ENCODE results near the gene TMEM135. TPM values are rescaled to one million over a fixed set of nuclear protein-coding genes. Genes with fewer than 3 reads are reported as not detected.
"Not testable (repeated sequence)": the region's sequence is repeated elsewhere in the genome, so short reads cannot be mapped to it uniquely, and the experiment has no call there.

The TMEM135 gene
- total and polyA plus RNA-seq, 7 experiments from 2014 or later = 3.4 to 26.8 (median 10.6) TPM

DNA sequence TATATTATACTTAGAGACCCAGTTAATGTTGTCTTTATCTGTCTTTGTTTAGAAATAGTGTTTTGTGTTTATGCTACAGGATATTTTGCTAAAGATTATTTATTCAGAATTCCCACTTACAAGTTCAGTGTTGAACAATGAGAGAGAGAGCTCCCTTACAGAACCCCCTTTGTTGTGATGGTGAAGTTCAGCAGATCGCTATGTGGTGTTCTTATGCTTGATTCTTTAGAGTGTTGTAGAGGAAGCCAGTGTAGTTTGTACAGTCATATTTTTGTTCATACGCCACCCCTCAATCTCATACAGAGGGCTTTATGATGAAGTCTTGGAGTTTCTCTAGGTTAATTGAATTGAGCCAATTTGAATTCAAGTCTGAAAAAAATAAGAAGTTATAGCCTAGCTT, 150.2 kb downstream of the TMEM135 start:
- Histone ChIP-seq H3K27me3 (ENCODE audit: control insufficient read depth in 2 of 2, insufficient read depth in 2 of 2, low read length in 2 of 2) (no peaks in the 10 kb centered on the region), H3K4me3 (ENCODE audit: low read length) (no peak overlapping the region), H3K36me3 (ENCODE audit: control insufficient read depth in 2 of 3, insufficient read depth in 3 of 3, low read length in 3 of 3) (no peaks in the 10 kb centered on the region), H3K4me1 (ENCODE audit: control insufficient read depth in 2 of 2, insufficient read depth in 2 of 2, low read length in 2 of 2) (no peaks in the 10 kb centered on the region), H3K27ac (ENCODE audit: low read depth, low read length) (no peak overlapping the region), H3K9me3 (ENCODE audit: control insufficient read depth in 2 of 3, low read length in 3 of 3) (no peaks in the 10 kb centered on the region)
- Mint-ChIP-seq H3K27ac (no peak overlapping the region), H3K27me3 (no peaks in the 10 kb centered on the region), H3K36me3 (peaks cover 0 to 23% (median 7%) of the 10 kb centered on the region in 5 donors), H3K9me3 (no peaks in the 10 kb centered on the region), H3K4me3 (no peak overlapping the region), H3K4me1 (peaks cover 0 to 5% (median 2%) of the 10 kb centered on the region in 7 donors)
- ChIA-PET CTCF (no interaction called here), POLR2A (no interaction called here)
- DNase-seq = no peak
- intact Hi-C loops (cut with micrococcal nuclease) = no loop called here
- ATAC-seq = no peak

DNA sequence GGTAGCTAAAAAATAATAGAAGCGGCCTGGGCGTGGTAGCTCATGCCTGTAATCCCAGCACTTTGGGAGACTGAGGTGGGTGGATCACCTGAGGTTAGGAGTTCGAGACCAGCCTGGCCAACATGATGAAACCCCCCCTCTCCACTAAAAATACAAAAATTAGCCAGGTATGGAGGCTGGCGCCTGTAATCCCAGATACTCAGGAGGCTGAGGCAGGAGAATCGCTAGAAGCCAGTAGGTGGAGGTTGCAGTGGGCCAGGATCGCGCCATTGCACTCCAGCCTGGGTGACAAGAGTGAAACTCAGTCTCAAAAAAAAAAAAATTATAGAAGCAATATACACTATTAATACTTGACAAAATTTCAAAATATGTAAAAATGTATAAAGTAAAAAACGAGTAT, 150.7 kb downstream of the TMEM135 start:
- H3K27me3 Mint-ChIP-seq; H3K36me3 ChIP-seq (ENCODE audit: control insufficient read depth in 2 of 3, insufficient read depth in 3 of 3, low read length in 3 of 3); CTCF ChIA-PET; POLR2A ChIA-PET; H3K4me3 Mint-ChIP-seq; H3K27me3 ChIP-seq (ENCODE audit: control insufficient read depth in 2 of 2, insufficient read depth in 2 of 2, low read length in 2 of 2); H3K27ac ChIP-seq (ENCODE audit: low read depth, low read length); H3K27ac Mint-ChIP-seq; H3K9me3 Mint-ChIP-seq; intact Hi-C loops (cut with micrococcal nuclease); H3K4me1 ChIP-seq (ENCODE audit: control insufficient read depth in 2 of 2, insufficient read depth in 2 of 2, low read length in 2 of 2); DNase-seq; ATAC-seq; H3K9me3 ChIP-seq (ENCODE audit: control insufficient read depth in 2 of 3, low read length in 3 of 3); H3K4me1 Mint-ChIP-seq; H3K4me3 ChIP-seq (ENCODE audit: low read length): not testable (repeated sequence)
- peaks cover 0 to 26% (median 7%) of the 10 kb centered on the region in 5 donors for H3K36me3 Mint-ChIP-seq

DNA sequence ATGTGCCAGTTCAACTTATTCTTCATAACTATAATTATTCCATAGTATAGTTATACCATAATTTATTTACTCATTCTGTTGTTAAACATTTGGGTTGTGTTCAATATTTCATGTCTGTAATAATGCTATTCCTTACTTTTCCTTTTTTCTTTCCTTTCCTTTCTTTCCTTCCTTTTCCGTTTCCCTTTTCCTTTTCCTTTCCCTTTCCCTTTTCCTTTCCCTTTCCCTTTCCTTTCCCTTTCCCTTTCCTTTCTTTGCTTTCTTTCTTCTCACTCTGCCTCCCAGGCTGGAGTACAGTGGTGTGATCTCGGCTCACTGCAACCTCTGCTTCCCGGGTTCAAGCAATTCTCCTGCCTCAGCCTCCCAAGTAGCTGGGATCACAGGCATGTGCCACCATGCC, 151.2 kb downstream of the TMEM135 start:
- H3K4me3 Mint-ChIP-seq; H3K27me3 ChIP-seq (ENCODE audit: control insufficient read depth in 2 of 2, insufficient read depth in 2 of 2, low read length in 2 of 2); ATAC-seq; H3K9me3 ChIP-seq (ENCODE audit: control insufficient read depth in 2 of 3, low read length in 3 of 3); H3K27ac ChIP-seq (ENCODE audit: low read depth, low read length); H3K4me1 ChIP-seq (ENCODE audit: control insufficient read depth in 2 of 2, insufficient read depth in 2 of 2, low read length in 2 of 2); POLR2A ChIA-PET; H3K36me3 ChIP-seq (ENCODE audit: control insufficient read depth in 2 of 3, insufficient read depth in 3 of 3, low read length in 3 of 3); intact Hi-C loops (cut with micrococcal nuclease); H3K27me3 Mint-ChIP-seq; DNase-seq; H3K4me1 Mint-ChIP-seq; H3K4me3 ChIP-seq (ENCODE audit: low read length); H3K9me3 Mint-ChIP-seq; CTCF ChIA-PET: not testable (repeated sequence)
- peaks cover 0 to 27% (median 7%) of the 10 kb centered on the region in 5 donors for H3K36me3 Mint-ChIP-seq
- H3K27ac Mint-ChIP-seq = peak overlapping the region in 2 of 9 donors; percentile 48 to 69

DNA sequence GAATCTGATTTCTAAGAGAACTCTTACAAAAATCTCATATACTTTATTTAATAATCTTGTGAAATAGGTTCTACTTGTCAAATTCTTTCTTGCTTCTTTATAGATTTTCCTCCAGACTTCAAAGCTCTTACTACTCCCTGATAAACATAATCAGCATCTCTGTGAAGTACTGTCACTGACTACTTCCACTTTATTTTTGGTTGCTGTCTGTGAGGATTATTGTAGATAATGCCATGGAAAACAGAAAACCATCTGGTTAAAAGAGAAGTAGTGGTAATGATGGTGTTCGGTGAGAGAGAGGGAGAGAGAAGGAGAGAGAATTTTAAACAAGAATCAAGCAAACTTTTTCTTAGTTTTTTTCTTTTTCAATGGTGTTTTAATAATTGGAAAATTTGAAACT, 152.3 kb downstream of the TMEM135 start:
- DNase-seq = no peak
- no peaks in the 10 kb centered on the region for H3K27me3 Mint-ChIP-seq
- no peak overlapping the region for H3K4me3 Mint-ChIP-seq
- Histone ChIP-seq H3K9me3 (ENCODE audit: control insufficient read depth in 2 of 3, low read length in 3 of 3) (no peaks in the 10 kb centered on the region), H3K4me3 (ENCODE audit: low read length) (no peak overlapping the region), H3K27me3 (ENCODE audit: control insufficient read depth in 2 of 2, insufficient read depth in 2 of 2, low read length in 2 of 2) (no peaks in the 10 kb centered on the region), H3K36me3 (ENCODE audit: control insufficient read depth in 2 of 3, insufficient read depth in 3 of 3, low read length in 3 of 3) (no peaks in the 10 kb centered on the region), H3K4me1 (ENCODE audit: control insufficient read depth in 2 of 2, insufficient read depth in 2 of 2, low read length in 2 of 2) (no peaks in the 10 kb centered on the region), H3K27ac (ENCODE audit: low read depth, low read length) (no peak overlapping the region)
- H3K36me3 Mint-ChIP-seq = peaks cover 0 to 25% (median 5%) of the 10 kb centered on the region in 5 donors
- no peak overlapping the region for H3K27ac Mint-ChIP-seq
- intact Hi-C loops (cut with micrococcal nuclease) = no loop called here
- H3K9me3 Mint-ChIP-seq = no peaks in the 10 kb centered on the region
- peaks cover 0 to 10% (median 4%) of the 10 kb centered on the region in 7 donors for H3K4me1 Mint-ChIP-seq
- CTCF ChIA-PET = no interaction called here
- ATAC-seq = no peak
- POLR2A ChIA-PET = no interaction called here

DNA sequence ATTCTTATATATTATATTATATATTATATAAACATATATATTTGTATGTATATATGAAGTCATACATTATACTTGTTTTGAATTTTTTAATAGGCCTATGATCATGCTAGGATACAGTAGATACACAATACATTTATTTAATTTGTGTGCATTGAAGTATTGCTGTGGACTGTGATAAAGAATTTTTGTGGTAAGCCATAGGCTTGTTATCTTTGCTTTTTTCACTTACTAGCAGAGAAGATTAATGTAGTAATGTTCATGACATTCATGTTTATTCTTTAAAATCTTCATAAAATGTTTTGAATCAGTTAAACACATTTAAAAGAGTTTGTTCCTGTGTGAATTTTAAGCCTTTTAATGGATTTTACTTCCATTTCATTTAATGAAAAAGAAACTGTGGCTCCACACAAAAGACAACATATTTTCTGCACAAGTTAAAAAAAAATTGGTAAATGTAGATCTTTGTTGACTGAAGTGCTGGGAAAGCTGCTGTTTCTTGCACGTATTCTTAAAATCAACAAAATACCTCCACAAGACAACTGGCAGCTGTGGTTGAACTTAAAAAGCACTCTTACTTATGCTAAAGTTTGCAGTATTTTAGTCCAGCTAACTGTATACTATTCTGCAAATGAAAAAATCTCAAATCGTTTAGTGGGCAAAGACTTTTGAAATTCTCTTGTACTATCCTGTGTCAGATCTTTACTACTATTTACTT, 156.2 kb downstream of the TMEM135 start:
- DNase-seq = no peak
- CTCF ChIA-PET = no interaction called here
- Mint-ChIP-seq H3K27me3 (no peaks in the 10 kb centered on the region), H3K9me3 (no peaks in the 10 kb centered on the region), H3K4me3 (no peak overlapping the region), H3K4me1 (peaks cover 0 to 9% (median 4%) of the 10 kb centered on the region in 7 donors), H3K36me3 (peaks cover 0 to 16% (median 5%) of the 10 kb centered on the region in 5 donors), H3K27ac (no peak overlapping the region)
- H3K9me3 ChIP-seq (ENCODE audit: control insufficient read depth in 2 of 3, low read length in 3 of 3) = no peaks in the 10 kb centered on the region
- POLR2A ChIA-PET = no interaction called here
- no peaks in the 10 kb centered on the region for H3K4me1 ChIP-seq (ENCODE audit: control insufficient read depth in 2 of 2, insufficient read depth in 2 of 2, low read length in 2 of 2)
- no peaks in the 10 kb centered on the region for H3K36me3 ChIP-seq (ENCODE audit: control insufficient read depth in 2 of 3, insufficient read depth in 3 of 3, low read length in 3 of 3)
- H3K4me3 ChIP-seq (ENCODE audit: low read length) = no peak overlapping the region
- no peaks in the 10 kb centered on the region for H3K27me3 ChIP-seq (ENCODE audit: control insufficient read depth in 2 of 2, insufficient read depth in 2 of 2, low read length in 2 of 2)
- no peak for ATAC-seq
- no peak overlapping the region for H3K27ac ChIP-seq (ENCODE audit: low read depth, low read length)
- intact Hi-C loops (cut with micrococcal nuclease) = no loop called here

DNA sequence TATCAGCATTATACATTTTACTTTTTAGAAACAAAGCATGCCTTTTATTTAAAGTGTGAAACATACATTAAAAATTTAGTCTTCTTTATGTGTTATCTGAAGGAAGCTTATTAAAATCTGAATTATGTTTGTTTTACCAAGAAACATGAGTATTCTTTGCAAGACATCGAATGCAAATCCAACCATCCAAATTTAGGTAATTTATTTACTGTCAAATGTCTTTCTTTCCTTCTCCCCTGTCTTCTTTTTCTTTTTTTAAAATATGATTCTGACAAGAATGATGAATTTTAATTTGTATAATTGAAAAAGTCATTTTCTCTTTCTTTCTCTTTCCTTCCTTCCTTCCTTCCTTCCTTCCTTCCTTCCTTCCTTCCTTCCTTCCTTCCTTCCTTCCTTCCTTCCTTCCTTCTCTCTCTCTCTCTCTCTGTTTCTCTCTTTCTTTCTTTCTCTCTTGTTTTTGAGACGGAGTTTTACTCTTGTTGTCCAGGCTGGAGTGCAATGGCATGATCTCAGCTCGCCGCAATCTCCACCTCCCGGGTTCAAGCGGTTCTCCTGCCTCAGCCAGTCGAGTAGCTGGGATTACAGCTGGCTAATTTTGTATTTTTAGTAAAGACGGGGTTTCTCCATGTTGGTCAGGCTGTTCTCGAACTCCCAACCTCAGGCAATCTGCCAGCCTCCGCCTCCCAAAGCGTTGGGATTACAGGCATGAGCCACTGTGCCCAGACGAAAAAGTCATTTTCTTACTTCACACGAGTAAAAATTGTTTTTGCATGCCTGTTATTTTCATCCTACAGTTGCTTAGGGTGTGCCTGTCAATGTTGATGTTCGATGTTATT, 157.5 kb downstream of the TMEM135 start:
- ATAC-seq (no peak), DNase-seq (no peak)
- Histone ChIP-seq H3K9me3 (ENCODE audit: control insufficient read depth in 2 of 3, low read length in 3 of 3) (no peaks in the 10 kb centered on the region), H3K27ac (ENCODE audit: low read depth, low read length) (no peak overlapping the region), H3K27me3 (ENCODE audit: control insufficient read depth in 2 of 2, insufficient read depth in 2 of 2, low read length in 2 of 2) (no peaks in the 10 kb centered on the region), H3K4me3 (ENCODE audit: low read length) (no peak overlapping the region), H3K4me1 (ENCODE audit: control insufficient read depth in 2 of 2, insufficient read depth in 2 of 2, low read length in 2 of 2) (no peaks in the 10 kb centered on the region), H3K36me3 (ENCODE audit: control insufficient read depth in 2 of 3, insufficient read depth in 3 of 3, low read length in 3 of 3) (no peaks in the 10 kb centered on the region)
- POLR2A ChIA-PET = no interaction called here
- Mint-ChIP-seq H3K36me3 (peaks cover 0 to 18% (median 11%) of the 10 kb centered on the region in 5 donors), H3K4me3 (no peak overlapping the region), H3K4me1 (peaks cover 0 to 9% (median 4%) of the 10 kb centered on the region in 7 donors), H3K9me3 (no peaks in the 10 kb centered on the region), H3K27ac (peak overlapping the region in 1 of 9 donors; percentile 41), H3K27me3 (no peaks in the 10 kb centered on the region)
- CTCF ChIA-PET = no interaction called here
- intact Hi-C loops (cut with micrococcal nuclease) = no loop called here
